Panc1 (cell line): ENCODE data around the gene CNNM4. TPM values are rescaled to one million over a fixed set of nuclear protein-coding genes. Genes with fewer than 3 reads are reported as not detected.

ENCODE experiments used
- ATAC-seq: fragments of 200-7000 bp; cut with Tn5 transposase; 2 replicates; pipeline ENCODE4 v1.9.1; 2020; ENCODE audit warnings: mild to moderate bottlenecking, moderate library complexity
- BruUV-seq: library from RNA; stranded (reverse); fragments of 400-500 nt; replicated peaks from 2 replicates; lab custom pipeline; 2021; lab: Mats Ljungman, UMichigan
- CTCF ChIA-PET: fragments of 300-600 bp; sonication (Branson Sonifier 250); formaldehyde crosslinking; loops from one replicate; lab custom pipeline; 2022; ENCODE audit warnings: antibody characterized with exemption; lab: Charles Lee
- POLR2A ChIA-PET: fragments of 300-600 bp; sonication (Branson Sonifier 250); formaldehyde crosslinking; loops from one replicate; lab custom pipeline; 2022; ENCODE audit warnings: antibody characterized with exemption; lab: Charles Lee
- DNase-seq: peaks from one replicate; pipeline ENCODE4 v3.0.0-alpha.2; 2010; ENCODE audit warnings: low read depth, low spot score
- H3K27ac ChIP-seq: 2 replicates; pipeline ENCODE4 v1.5.1; 2011; ENCODE audit warnings: mild to moderate bottlenecking, low read length, inconsistent platforms
- H3K27me3 ChIP-seq: fragments of 200-500 bp; sonication (Bioruptor generic); 2 replicates; pipeline ENCODE4 v1.6.0; 2014; ENCODE audit warnings: low read length, inconsistent platforms; ENCODE audit not compliant: control insufficient read depth, insufficient read depth
- H3K36me3 ChIP-seq: fragments of 200-500 bp; sonication (Bioruptor generic); 2 replicates; pipeline ENCODE4 v1.5.1; 2014; ENCODE audit warnings: inconsistent platforms, mild to moderate bottlenecking, low read length, moderate library complexity; ENCODE audit not compliant: control insufficient read depth, insufficient read depth
- H3K4me1 ChIP-seq: 2 replicates; pipeline ENCODE4 v1.5.1; 2011; ENCODE audit warnings: inconsistent platforms, mild to moderate bottlenecking, low read length, moderate library complexity; ENCODE audit not compliant: control insufficient read depth, insufficient read depth
- H3K4me3 ChIP-seq, 2 experiments: 2 replicates each; pipeline ENCODE4 v1.5.1; 2011 to 2012; ENCODE audit warnings: low read depth in 2 of 2, low read length in 2 of 2, mild to moderate bottlenecking in 2 of 2, inconsistent platforms in 1 of 2, moderate library complexity in 1 of 2
- H3K9me3 ChIP-seq: fragments of 200-500 bp; sonication (Bioruptor generic); 2 replicates; pipeline ENCODE4 v1.5.1; 2014; ENCODE audit warnings: low read depth, mild to moderate bottlenecking, inconsistent platforms, low read length, moderate library complexity; ENCODE audit not compliant: control insufficient read depth, insufficient read depth
- POLR2AphosphoS5 ChIP-seq: IDR thresholded peaks from 2 replicates; pipeline ENCODE4 v1.6.1; 2012; ENCODE audit warnings: mild to moderate bottlenecking, low read depth, low read length, moderate library complexity
- TCF7L2 ChIP-seq: IDR thresholded peaks from 2 replicates; pipeline ENCODE4 v1.6.1; 2011; ENCODE audit warnings: mild to moderate bottlenecking, low read depth, low read length, inconsistent platforms
- in situ Hi-C: cut with HindIII; loops from 2 replicates; pipeline ENCODE4 v1.10.0; 2016; ENCODE audit warnings: low sequenced_read_pairs, low pct_unique_long_range_greater_than_20kb
- intact Hi-C: fragments of 100-400 bp; cut with micrococcal nuclease; formaldehyde crosslinking; loops from one replicate; pipeline ENCODE4 v1.10.0; 2022; ENCODE audit not compliant: unreplicated experiment
- total RNA-seq: library from RNA; stranded (reverse); gene quantifications from one replicate; pipeline ENCODE4 v1.2.1, GENCODE V29; 2021; ENCODE audit not compliant: unreplicated experiment
- TF ChIP-seq, protein P1 (sequence below), 2 experiments: IDR thresholded peaks; 2 replicates each; pipeline ENCODE4 v1.6.1; 2011 to 2012; ENCODE audit warnings: low read depth in 2 of 2, control low read depth in 1 of 2, low read length in 1 of 2, mild to moderate bottlenecking in 1 of 2, moderate library complexity in 1 of 2; ENCODE audit not compliant: insufficient read depth in 1 of 2
- TF ChIP-seq, protein P2 (sequence below): fragments of 450-650 bp; IDR thresholded peaks from 2 replicates; pipeline ENCODE4 v1.5.1; 2017; ENCODE audit warnings: mild to moderate bottlenecking

The CNNM4 gene
- total RNA-seq, 1 experiment from 2014 or later: 15.7 TPM

DNA sequence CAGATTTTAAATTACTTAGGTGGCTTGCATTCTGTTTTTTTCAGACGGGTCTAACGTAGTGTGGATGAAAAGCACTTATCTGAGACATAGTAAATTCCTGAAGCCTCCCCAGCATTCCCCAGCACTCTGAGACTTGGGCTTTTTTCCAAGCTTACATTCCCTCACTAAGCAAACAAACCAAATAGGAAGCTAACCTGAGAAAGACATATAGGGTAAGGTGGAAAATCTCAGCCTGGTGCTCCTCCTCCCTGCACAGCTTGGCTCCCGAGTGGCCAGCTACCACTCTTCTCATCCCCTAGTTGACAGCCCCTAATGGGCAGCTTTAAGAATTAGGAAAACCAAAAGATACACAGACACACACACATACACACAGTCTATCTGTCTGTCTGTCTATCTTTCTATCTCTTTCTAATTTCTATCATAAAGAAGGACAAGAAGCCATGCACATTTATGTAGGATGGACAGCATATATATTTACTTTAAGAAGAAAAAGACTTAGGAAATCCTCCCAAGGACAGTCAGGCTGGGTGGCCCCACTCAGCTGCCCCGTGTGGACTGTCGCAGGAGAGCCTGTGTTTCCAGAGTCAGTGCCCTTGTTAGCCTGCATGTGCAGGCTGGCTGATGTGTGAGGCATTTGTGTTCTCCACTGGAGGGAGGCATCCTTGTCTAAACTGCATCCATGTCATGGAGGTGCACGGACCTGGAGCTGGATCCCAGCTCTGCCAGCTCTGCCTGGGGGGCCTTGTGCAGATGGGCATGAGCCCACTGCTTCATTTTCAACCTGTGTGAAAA, 63.6 kb downstream of the CNNM4 start:
- no peaks in the 10 kb centered on the region for H3K9me3 ChIP-seq
- ATAC-seq: peak; percentile 66
- ChIA-PET POLR2A (interaction anchor here (0.6 kb wide), 1 partner anchor 46 kb away, joined by 3 read pairs; no protein-coding TSS in a partner anchor), CTCF (no interaction called here)
- no TSS peak for BruUV-seq
- peaks cover 3% of the 10 kb centered on the region; the same call in 1 of the 2 replicates for H3K36me3 ChIP-seq
- in situ Hi-C loops: no loop called here
- TF ChIP-seq POLR2AphosphoS5: peak; percentile 32; the same call in 1 of the 2 replicates
- TF ChIP-seq, protein P1, sequence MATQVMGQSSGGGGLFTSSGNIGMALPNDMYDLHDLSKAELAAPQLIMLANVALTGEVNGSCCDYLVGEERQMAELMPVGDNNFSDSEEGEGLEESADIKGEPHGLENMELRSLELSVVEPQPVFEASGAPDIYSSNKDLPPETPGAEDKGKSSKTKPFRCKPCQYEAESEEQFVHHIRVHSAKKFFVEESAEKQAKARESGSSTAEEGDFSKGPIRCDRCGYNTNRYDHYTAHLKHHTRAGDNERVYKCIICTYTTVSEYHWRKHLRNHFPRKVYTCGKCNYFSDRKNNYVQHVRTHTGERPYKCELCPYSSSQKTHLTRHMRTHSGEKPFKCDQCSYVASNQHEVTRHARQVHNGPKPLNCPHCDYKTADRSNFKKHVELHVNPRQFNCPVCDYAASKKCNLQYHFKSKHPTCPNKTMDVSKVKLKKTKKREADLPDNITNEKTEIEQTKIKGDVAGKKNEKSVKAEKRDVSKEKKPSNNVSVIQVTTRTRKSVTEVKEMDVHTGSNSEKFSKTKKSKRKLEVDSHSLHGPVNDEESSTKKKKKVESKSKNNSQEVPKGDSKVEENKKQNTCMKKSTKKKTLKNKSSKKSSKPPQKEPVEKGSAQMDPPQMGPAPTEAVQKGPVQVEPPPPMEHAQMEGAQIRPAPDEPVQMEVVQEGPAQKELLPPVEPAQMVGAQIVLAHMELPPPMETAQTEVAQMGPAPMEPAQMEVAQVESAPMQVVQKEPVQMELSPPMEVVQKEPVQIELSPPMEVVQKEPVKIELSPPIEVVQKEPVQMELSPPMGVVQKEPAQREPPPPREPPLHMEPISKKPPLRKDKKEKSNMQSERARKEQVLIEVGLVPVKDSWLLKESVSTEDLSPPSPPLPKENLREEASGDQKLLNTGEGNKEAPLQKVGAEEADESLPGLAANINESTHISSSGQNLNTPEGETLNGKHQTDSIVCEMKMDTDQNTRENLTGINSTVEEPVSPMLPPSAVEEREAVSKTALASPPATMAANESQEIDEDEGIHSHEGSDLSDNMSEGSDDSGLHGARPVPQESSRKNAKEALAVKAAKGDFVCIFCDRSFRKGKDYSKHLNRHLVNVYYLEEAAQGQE (IDR thresholded peaks at IDR 0.05; ENCODE audit: insufficient read depth in 1 of 2, low read depth in 2 of 2, low read length in 1 of 2): no peak
- TF ChIP-seq, protein P2, sequence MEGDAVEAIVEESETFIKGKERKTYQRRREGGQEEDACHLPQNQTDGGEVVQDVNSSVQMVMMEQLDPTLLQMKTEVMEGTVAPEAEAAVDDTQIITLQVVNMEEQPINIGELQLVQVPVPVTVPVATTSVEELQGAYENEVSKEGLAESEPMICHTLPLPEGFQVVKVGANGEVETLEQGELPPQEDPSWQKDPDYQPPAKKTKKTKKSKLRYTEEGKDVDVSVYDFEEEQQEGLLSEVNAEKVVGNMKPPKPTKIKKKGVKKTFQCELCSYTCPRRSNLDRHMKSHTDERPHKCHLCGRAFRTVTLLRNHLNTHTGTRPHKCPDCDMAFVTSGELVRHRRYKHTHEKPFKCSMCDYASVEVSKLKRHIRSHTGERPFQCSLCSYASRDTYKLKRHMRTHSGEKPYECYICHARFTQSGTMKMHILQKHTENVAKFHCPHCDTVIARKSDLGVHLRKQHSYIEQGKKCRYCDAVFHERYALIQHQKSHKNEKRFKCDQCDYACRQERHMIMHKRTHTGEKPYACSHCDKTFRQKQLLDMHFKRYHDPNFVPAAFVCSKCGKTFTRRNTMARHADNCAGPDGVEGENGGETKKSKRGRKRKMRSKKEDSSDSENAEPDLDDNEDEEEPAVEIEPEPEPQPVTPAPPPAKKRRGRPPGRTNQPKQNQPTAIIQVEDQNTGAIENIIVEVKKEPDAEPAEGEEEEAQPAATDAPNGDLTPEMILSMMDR: no peak
- no peak for DNase-seq
- H3K4me1 ChIP-seq: peaks cover 37% of the 10 kb centered on the region
- no peak overlapping the region for H3K4me3 ChIP-seq
- H3K27me3 ChIP-seq: no peaks in the 10 kb centered on the region
- H3K27ac ChIP-seq: peak overlapping the region; percentile 59
- intact Hi-C loops: no loop called here

DNA sequence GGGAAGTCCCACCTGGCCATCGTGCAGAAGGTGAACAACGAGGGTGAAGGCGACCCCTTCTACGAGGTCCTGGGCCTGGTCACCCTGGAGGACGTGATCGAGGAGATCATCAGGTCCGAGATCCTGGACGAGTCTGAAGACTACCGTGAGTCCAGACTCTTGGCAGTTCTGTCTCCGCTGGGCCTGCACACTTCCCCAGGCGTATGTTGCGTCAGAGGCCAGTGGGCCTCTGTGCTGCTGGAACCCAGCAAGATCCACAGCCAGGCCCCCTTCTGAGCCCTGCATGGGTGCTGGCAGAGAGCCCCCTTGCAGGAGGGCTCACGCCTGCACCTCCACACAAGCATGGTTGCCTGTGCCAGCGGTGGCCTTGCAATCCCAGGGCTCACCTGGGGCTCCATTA, 64.4 kb downstream of the CNNM4 start:
- BruUV-seq: no TSS peak
- CTCF ChIA-PET: interaction anchor here (0.7 kb wide), 1 partner anchor 105 kb away, joined by 3 read pairs; no protein-coding TSS in a partner anchor

More for the DNA sequence above, 64.4 kb downstream of the CNNM4 start:
- Histone ChIP-seq H3K9me3 (no peaks in the 10 kb centered on the region), H3K27me3 (no peaks in the 10 kb centered on the region), H3K4me3 (no peak overlapping the region), H3K36me3 (peaks cover 3% of the 10 kb centered on the region), H3K4me1 (peaks cover 29% of the 10 kb centered on the region), H3K27ac (no peak overlapping the region)
- POLR2A ChIA-PET: no interaction called here
- in situ Hi-C loops (no loop called here), intact Hi-C loops (no loop called here)
- TF ChIP-seq, protein P1 (IDR thresholded peaks at IDR 0.05; ENCODE audit: insufficient read depth in 1 of 2, low read depth in 2 of 2, low read length in 1 of 2): no peak
- no peak for TF ChIP-seq TCF7L2
- ATAC-seq: no peak
- DNase-seq: no peak
